ENCODE results near the gene PRKCE. TPM values are rescaled to one million over a fixed set of nuclear protein-coding genes. Genes with fewer than 3 reads are reported as not detected.

PRKCE gene
- total RNA-seq, 1 experiment from 2014 or later = 17.7 TPM

- DNase-seq = peak; percentile 54
- Mint-ChIP-seq H3K4me1 (ENCODE audit: low read depth, unreplicated experiment) (no peaks in the 10 kb centered on the region), H3K27ac (ENCODE audit: unreplicated experiment) (peak overlapping the region; percentile 66), H3K4me3 (ENCODE audit: low read depth, unreplicated experiment) (peak overlapping the region; percentile 27), H3K36me3 (ENCODE audit: insufficient read depth, unreplicated experiment) (no peaks in the 10 kb centered on the region), H3K27me3 (ENCODE audit: unreplicated experiment) (no peaks in the 10 kb centered on the region), H3K9me3 (ENCODE audit: low read depth, unreplicated experiment) (no peaks in the 10 kb centered on the region)
- no peak for TF ChIP-seq CTCF (IDR thresholded peaks at IDR 0.05; ENCODE audit: unreplicated experiment)
- intact Hi-C loops (cut with micrococcal nuclease; ENCODE audit: unreplicated experiment) = no loop called here
- CTCF ChIA-PET = no interaction called here
- BruUV-seq (replicated peaks) = no TSS peak
Observed at GRCh38 chr2:45923701-45924100, 272.2 kb downstream of the PRKCE start.

- Mint-ChIP-seq H3K4me1 (ENCODE audit: low read depth, unreplicated experiment) (no peaks in the 10 kb centered on the region), H3K9me3 (ENCODE audit: low read depth, unreplicated experiment) (peaks cover 2% of the 10 kb centered on the region), H3K27me3 (ENCODE audit: unreplicated experiment) (no peaks in the 10 kb centered on the region), H3K36me3 (ENCODE audit: insufficient read depth, unreplicated experiment) (no peaks in the 10 kb centered on the region), H3K27ac (ENCODE audit: unreplicated experiment) (no peak overlapping the region), H3K4me3 (ENCODE audit: low read depth, unreplicated experiment) (no peak overlapping the region)
- no peak for TF ChIP-seq CTCF (IDR thresholded peaks at IDR 0.05; ENCODE audit: unreplicated experiment)
- intact Hi-C loops (cut with micrococcal nuclease; ENCODE audit: unreplicated experiment) = no loop called here
- BruUV-seq (replicated peaks) = no TSS peak
- CTCF ChIA-PET = interaction anchor here (0.6 to 1.0 kb wide), 2 partner anchors 19 to 198 kb away, joined by 3 read pairs; no protein-coding TSS in a partner anchor
- DNase-seq = no peak
Observed at GRCh38 chr2:45925026-45925425, 273.6 kb downstream of the PRKCE start.

GRCh38 chr2:45925636-45926366 lies 274.3 kb downstream of the PRKCE start:
- CTCF ChIA-PET = interaction anchor here (0.6 to 1.0 kb wide), 3 partner anchors 10 to 1899 kb away, joined by 3 to 6 read pairs (median 3); no protein-coding TSS in a partner anchor
- no peak for TF ChIP-seq CTCF (IDR thresholded peaks at IDR 0.05; ENCODE audit: unreplicated experiment)
- no peak overlapping the region for H3K27ac Mint-ChIP-seq (ENCODE audit: unreplicated experiment)

GRCh38 chr2:45928946-45929345 lies 277.5 kb downstream of the PRKCE start:
- no peaks in the 10 kb centered on the region for H3K4me1 Mint-ChIP-seq (ENCODE audit: low read depth, unreplicated experiment)
- intact Hi-C loops (cut with micrococcal nuclease; ENCODE audit: unreplicated experiment) = no loop called here
- CTCF ChIA-PET = no interaction called here

More at GRCh38 chr2:45925636-45926366, 274.3 kb downstream of the PRKCE start:
- peaks cover 2% of the 10 kb centered on the region for H3K9me3 Mint-ChIP-seq (ENCODE audit: low read depth, unreplicated experiment)
- H3K4me3 Mint-ChIP-seq (ENCODE audit: low read depth, unreplicated experiment) = no peak overlapping the region
- no peaks in the 10 kb centered on the region for H3K27me3 Mint-ChIP-seq (ENCODE audit: unreplicated experiment)
- no peaks in the 10 kb centered on the region for H3K36me3 Mint-ChIP-seq (ENCODE audit: insufficient read depth, unreplicated experiment)
- no peak for DNase-seq
- no peaks in the 10 kb centered on the region for H3K4me1 Mint-ChIP-seq (ENCODE audit: low read depth, unreplicated experiment)
- no TSS peak for BruUV-seq (replicated peaks)
- intact Hi-C loops (cut with micrococcal nuclease; ENCODE audit: unreplicated experiment) = no loop called here

More at GRCh38 chr2:45928946-45929345, 277.5 kb downstream of the PRKCE start:
- Mint-ChIP-seq H3K27ac (ENCODE audit: unreplicated experiment) (no peak overlapping the region), H3K27me3 (ENCODE audit: unreplicated experiment) (no peaks in the 10 kb centered on the region), H3K36me3 (ENCODE audit: insufficient read depth, unreplicated experiment) (no peaks in the 10 kb centered on the region), H3K4me3 (ENCODE audit: low read depth, unreplicated experiment) (no peak overlapping the region), H3K9me3 (ENCODE audit: low read depth, unreplicated experiment) (peaks cover 2% of the 10 kb centered on the region)
- no peak for TF ChIP-seq CTCF (IDR thresholded peaks at IDR 0.05; ENCODE audit: unreplicated experiment)
- DNase-seq = no peak
- BruUV-seq (replicated peaks) = no TSS peak

Data from Calu3 (cell line).